SK-N-SH (cell line): ENCODE measurements around the gene ST7. TPM values are rescaled to one million over a fixed set of nuclear protein-coding genes. Genes with fewer than 3 reads are reported as not detected.

Source experiments
- CTCF ChIA-PET: fragments of 300-600, 350-600 bp; formaldehyde crosslinking; extraction: SDS; loops from one replicate; lab custom pipeline; 2021; lab: Yijun Ruan, JAX
- POLR2A ChIA-PET: fragments of 350-600 bp; sonication (Branson Sonifier 250); formaldehyde crosslinking; extraction: SDS; loops from one replicate; lab custom pipeline; 2020; ENCODE audit warnings: antibody characterized with exemption, inconsistent platforms; lab: Yijun Ruan, JAX
- DNase-seq: peaks from one replicate; pipeline ENCODE4 v3.0.0; 2012
- H2AFZ ChIP-seq: fragments of 200-600 bp; sonication (generic); 2 replicates; pipeline ENCODE4 v1.8.1; 2016; ENCODE audit warnings: antibody characterized with exemption, mild to moderate bottlenecking, low read depth
- H3F3A ChIP-seq: fragments of 200-600 bp; sonication (generic); replicated peaks from 2 replicates; pipeline ENCODE3; 2016; ENCODE audit warnings: antibody characterized with exemption, mild to moderate bottlenecking; ENCODE audit not compliant: insufficient read depth
- H3K27ac ChIP-seq, 2 experiments: fragments of 200-500 bp in 1 of 2; fragments of 200-600 bp in 1 of 2; sonication (Bioruptor generic) in 1 of 2; sonication (generic), shearing (Covaris generic) in 1 of 2; 2 replicates each; pipeline versions ENCODE4 v1.5.1 to v1.6.1; 2014 to 2016; ENCODE audit warnings: low read depth in 2 of 2, inconsistent platforms in 1 of 2, low read length in 1 of 2, mild to moderate bottlenecking in 1 of 2, mixed read lengths in 1 of 2
- H3K27me3 ChIP-seq: fragments of 200-600 bp; sonication (generic), shearing (Covaris generic); 2 replicates; pipeline ENCODE4 v1.6.1; 2016; ENCODE audit warnings: mixed run types; ENCODE audit not compliant: insufficient read depth
- H3K36me3 ChIP-seq, 2 experiments: fragments of 200-500 bp in 1 of 2; fragments of 200-600 bp in 1 of 2; sonication (Bioruptor generic) in 1 of 2; sonication (generic) in 1 of 2; replicated peaks in 1 of 2; 2 replicates each; pipeline versions ENCODE3 to v1.5.1; 2014 to 2016; ENCODE audit warnings: low read length in 1 of 2, mild to moderate bottlenecking in 1 of 2; ENCODE audit not compliant: insufficient read depth in 2 of 2, control insufficient read depth in 1 of 2
- H3K4me1 ChIP-seq, 2 experiments: fragments of 200-500 bp in 1 of 2; fragments of 200-600 bp in 1 of 2; sonication (Bioruptor generic) in 1 of 2; sonication (generic), shearing (Covaris generic) in 1 of 2; 2 replicates each; pipeline versions ENCODE4 v1.5.1 to v1.6.1; 2014 to 2016; ENCODE audit warnings: low read depth in 1 of 2, low read length in 1 of 2, mixed run types in 1 of 2; ENCODE audit not compliant: insufficient read depth in 2 of 2, control insufficient read depth in 1 of 2
- H3K4me2 ChIP-seq: fragments of 200-600 bp; sonication (generic), shearing (Covaris generic); 2 replicates; pipeline ENCODE4 v1.6.1; 2017; ENCODE audit warnings: mixed run types
- H3K4me3 ChIP-seq, 2 experiments: fragments of 200-500 bp in 1 of 2; fragments of 200-600 bp in 1 of 2; sonication (Bioruptor generic) in 1 of 2; sonication (generic), shearing (Covaris generic) in 1 of 2; 2 replicates each; pipeline versions ENCODE4 v1.5.1 to v1.8.1; 2014 to 2016; ENCODE audit warnings: low read depth in 2 of 2, inconsistent platforms in 1 of 2, low read length in 1 of 2, mild to moderate bottlenecking in 1 of 2, mixed read lengths in 1 of 2, moderate library complexity in 1 of 2
- H3K79me2 ChIP-seq: fragments of 200-600 bp; sonication (generic); 2 replicates; pipeline ENCODE4 v1.8.1; 2017; ENCODE audit warnings: mild to moderate bottlenecking; ENCODE audit not compliant: insufficient read depth
- H3K9ac ChIP-seq: fragments of 200-600 bp; sonication (generic); 2 replicates; pipeline ENCODE4 v1.6.1; 2017; ENCODE audit warnings: mixed run types
- H3K9me2 ChIP-seq: fragments of 200-600 bp; sonication (generic); 2 replicates; pipeline ENCODE4 v1.6.1; 2017; ENCODE audit warnings: mixed run types
- H3K9me3 ChIP-seq: fragments of 200-600 bp; sonication (generic); 2 replicates; pipeline ENCODE4 v1.6.1; 2017; ENCODE audit warnings: mixed run types, mild to moderate bottlenecking, moderate library complexity
- H4K20me1 ChIP-seq: fragments of 200-600 bp; sonication (generic); 2 replicates; pipeline ENCODE4 v1.6.1; 2017; ENCODE audit warnings: mild to moderate bottlenecking, mixed run types; ENCODE audit not compliant: insufficient read depth
- CHD2 ChIP-seq: fragments of 150-350 bp; IDR thresholded peaks from 2 replicates; pipeline ENCODE4 v1.6.1; 2018; ENCODE audit warnings: low read length; ENCODE audit not compliant: partially characterized antibody
- ELF1 ChIP-seq: IDR thresholded peaks from 2 replicates; pipeline ENCODE4 v1.4.0; 2012
- EZH2phosphoT487 ChIP-seq: fragments of 200-600 bp; sonication (generic); IDR thresholded peaks from 2 replicates; pipeline ENCODE4 v1.6.1; 2017; ENCODE audit warnings: low read depth, mixed run types, mild to moderate bottlenecking, antibody characterized with exemption, moderate library complexity, borderline replicate concordance
- FOSL2 ChIP-seq: IDR thresholded peaks from 2 replicates; pipeline ENCODE4 v1.4.0; 2012; ENCODE audit warnings: low read depth, mild to moderate bottlenecking, moderate library complexity, borderline replicate concordance
- FOXJ3 ChIP-seq: sonication (generic); formaldehyde crosslinking; IDR thresholded peaks from 2 replicates; pipeline ENCODE4 v1.5.1; 2020; ENCODE audit warnings: mild to moderate bottlenecking, missing genetic modification reagents
- FOXM1 ChIP-seq: IDR thresholded peaks from 2 replicates; pipeline ENCODE4 v1.4.0; 2012; ENCODE audit warnings: low read depth, mild to moderate bottlenecking
- GATA2 ChIP-seq: sonication (generic); formaldehyde crosslinking; IDR thresholded peaks from 2 replicates; pipeline ENCODE4 v1.5.0; 2020; ENCODE audit warnings: mild to moderate bottlenecking, missing genetic modification reagents
- JUND ChIP-seq: IDR thresholded peaks from 2 replicates; pipeline ENCODE4 v1.4.0; 2012
- MEF2A ChIP-seq: IDR thresholded peaks from 2 replicates; pipeline ENCODE4 v1.4.0; 2012; ENCODE audit warnings: low read depth, borderline replicate concordance
- NFIC ChIP-seq: IDR thresholded peaks from 2 replicates; pipeline ENCODE4 v1.4.0; 2012; ENCODE audit warnings: borderline replicate concordance
- RAD21 ChIP-seq: IDR thresholded peaks from 2 replicates; pipeline ENCODE4 v1.6.1; 2012; ENCODE audit warnings: mild to moderate bottlenecking, low read length
- RCOR1 ChIP-seq: fragments of 150-350 bp; IDR thresholded peaks from 2 replicates; pipeline ENCODE4 v1.6.1; 2017; ENCODE audit warnings: antibody characterized with exemption, low read length
- RFX5 ChIP-seq: IDR thresholded peaks from 2 replicates; pipeline ENCODE4 v1.6.1; 2012; ENCODE audit warnings: mild to moderate bottlenecking, improper control_type of control experiment, low read length
- RXRA ChIP-seq: IDR thresholded peaks from 2 replicates; pipeline ENCODE4 v1.4.0; 2012; ENCODE audit warnings: low read depth, mild to moderate bottlenecking, borderline replicate concordance
- SIN3A ChIP-seq: IDR thresholded peaks from 2 replicates; pipeline ENCODE4 v1.6.1; 2012; ENCODE audit warnings: low read depth, mild to moderate bottlenecking, low read length, moderate library complexity, borderline replicate concordance
- TCF12 ChIP-seq: IDR thresholded peaks from 2 replicates; pipeline ENCODE4 v1.4.0; 2012
- TEAD4 ChIP-seq: IDR thresholded peaks from 2 replicates; pipeline ENCODE4 v1.4.0; 2012; ENCODE audit warnings: mild to moderate bottlenecking, borderline replicate concordance; ENCODE audit not compliant: insufficient read depth
- YY1 ChIP-seq: IDR thresholded peaks from 2 replicates; pipeline ENCODE4 v1.4.0; 2012; ENCODE audit warnings: low read depth, mild to moderate bottlenecking
- whole genome bisulfite sequencing: methylation state at CpG from one replicate; pipeline ENCODE4 v1.1.6; 2017; ENCODE audit warnings: low lambda C conversion rate; 5-methylcytosine and 5-hydroxymethylcytosine counted together
- polyA plus RNA-seq, 3 experiments: library from polyadenylated mRNA; depleted of rRNA; stranded (reverse); fragments of >200 nt; gene quantifications; 2 replicates each; pipeline ENCODE4 v1.2.3, GENCODE V29; 2012
- TF ChIP-seq, protein P1 (sequence below): IDR thresholded peaks from 2 replicates; pipeline ENCODE4 v1.4.0; 2012; ENCODE audit warnings: low read depth, borderline replicate concordance
- TF ChIP-seq, protein P2 (sequence below): fragments of 150-350 bp; IDR thresholded peaks from 2 replicates; pipeline ENCODE4 v1.6.1; 2016; ENCODE audit warnings: mild to moderate bottlenecking, low read depth, low read length
- TF ChIP-seq, protein P3 (sequence below): fragments of 150-350 bp; IDR thresholded peaks from 2 replicates; pipeline ENCODE4 v1.6.1; 2017; ENCODE audit warnings: antibody characterized with exemption, low read length, low read depth, borderline replicate concordance
- TF ChIP-seq, protein P4 (sequence below): IDR thresholded peaks from 2 replicates; pipeline ENCODE4 v1.4.0; 2012; ENCODE audit warnings: low read depth
- TF ChIP-seq, protein P5 (sequence below): IDR thresholded peaks from 2 replicates; pipeline ENCODE4; 2012

Gene ST7
- polyA plus RNA-seq, 1 of the 3 experiments (the other 2 are of a cell fraction): 23.5 TPM

DNA sequence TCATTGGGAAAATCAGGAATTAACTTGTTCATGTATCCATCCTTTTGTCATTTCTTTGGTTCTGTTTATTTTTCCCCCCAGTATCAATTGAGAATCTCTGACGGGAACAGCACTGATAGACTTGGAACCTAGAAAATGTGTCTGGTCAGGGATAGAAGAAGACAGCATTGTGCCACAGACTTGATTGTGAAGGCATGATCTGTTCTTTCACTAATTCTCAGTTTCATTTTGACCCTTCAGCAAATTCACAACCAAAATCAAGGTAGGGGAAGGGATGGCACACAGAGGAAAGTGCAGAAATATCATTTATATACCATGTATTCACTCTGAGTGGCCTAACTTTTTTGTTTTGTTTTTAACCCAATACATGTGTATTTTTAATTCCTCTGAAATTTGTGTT, 262.7 kb downstream of the ST7 start:
- Histone ChIP-seq H3K36me3 (peaks cover 0 to 30% of the 10 kb centered on the region in 2 experiments), H3K27me3 (no peaks in the 10 kb centered on the region), H3F3A (peaks cover 5% of the 10 kb centered on the region), H3K9me3 (no peaks in the 10 kb centered on the region), H3K9me2 (no peaks in the 10 kb centered on the region), H3K9ac (no peak overlapping the region), H4K20me1 (no peaks in the 10 kb centered on the region), H3K4me1 (peaks cover 0 to 9% of the 10 kb centered on the region in 2 experiments; a peak in 2 of 4 replicates), H3K27ac (no peak overlapping the region), H3K4me3 (no peak overlapping the region), H3K4me2 (no peak overlapping the region), H2AFZ (no peak overlapping the region), H3K79me2 (no peaks in the 10 kb centered on the region)
- ChIA-PET POLR2A (no interaction called here), CTCF (no interaction called here)
- 88% methylated on average over 1 of the region's 1 CpG for WGBS
- no peak for DNase-seq
- TF ChIP-seq RXRA (no peak), FOXJ3 (CRISPR knock-in tag) (no peak), CHD2 (no peak), NFIC (no peak), FOXM1 (no peak), TCF12 (no peak), FOSL2 (no peak), JUND (no peak), SIN3A (no peak), GATA2 (CRISPR knock-in tag) (no peak), EZH2phosphoT487 (no peak)
- TF ChIP-seq, protein P1, sequence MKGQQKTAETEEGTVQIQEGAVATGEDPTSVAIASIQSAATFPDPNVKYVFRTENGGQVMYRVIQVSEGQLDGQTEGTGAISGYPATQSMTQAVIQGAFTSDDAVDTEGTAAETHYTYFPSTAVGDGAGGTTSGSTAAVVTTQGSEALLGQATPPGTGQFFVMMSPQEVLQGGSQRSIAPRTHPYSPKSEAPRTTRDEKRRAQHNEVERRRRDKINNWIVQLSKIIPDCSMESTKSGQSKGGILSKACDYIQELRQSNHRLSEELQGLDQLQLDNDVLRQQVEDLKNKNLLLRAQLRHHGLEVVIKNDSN: no peak

DNA sequence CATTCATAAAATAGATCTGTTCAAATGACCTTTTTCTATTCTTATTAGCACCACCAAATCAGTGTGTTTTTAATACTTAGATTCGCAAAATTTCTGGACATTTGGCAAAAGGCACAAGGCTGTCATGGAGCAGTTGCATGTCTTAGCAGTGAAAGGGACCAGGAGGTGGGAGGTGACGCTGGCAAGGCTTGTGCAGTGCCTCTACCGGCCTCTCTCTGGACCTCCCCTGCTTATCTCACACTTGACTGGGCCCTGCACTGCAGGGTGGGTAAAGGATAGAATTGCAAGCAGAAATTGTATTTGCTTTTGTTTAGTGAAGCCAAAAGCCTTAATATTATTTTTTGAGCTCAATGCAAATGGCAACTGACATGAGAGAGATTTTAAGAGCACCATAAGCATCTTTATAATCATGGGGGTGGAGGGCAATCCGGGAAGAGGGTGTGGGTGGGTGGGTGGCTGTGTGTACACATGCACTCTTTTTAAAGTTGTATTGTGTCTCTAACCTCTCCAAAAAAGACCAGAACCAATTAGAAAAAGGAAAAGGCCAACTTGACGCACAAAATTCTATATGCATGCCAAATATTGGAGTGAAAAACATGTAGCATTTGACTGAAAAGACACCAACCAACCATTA, 263.3 kb downstream of the ST7 start:
- peak overlapping the region in 1 of 2 experiments; percentile 72; a peak in 1 of 4 replicates for H3K27ac ChIP-seq
- CTCF ChIA-PET: interaction anchor here (0.6 kb wide), 1 partner anchor 122 kb away, joined by 3 read pairs; no protein-coding TSS in a partner anchor
- POLR2A ChIA-PET: no interaction called here
- H3K4me2 ChIP-seq: no peak overlapping the region
- no peaks in the 10 kb centered on the region for H4K20me1 ChIP-seq
- no peak overlapping the region for H3K4me3 ChIP-seq
- no peaks in the 10 kb centered on the region for H3K79me2 ChIP-seq
- no peak overlapping the region for H2AFZ ChIP-seq
- no peaks in the 10 kb centered on the region for H3K9me3 ChIP-seq
- H3K9me2 ChIP-seq: no peaks in the 10 kb centered on the region
- no peak for DNase-seq
- H3F3A ChIP-seq: peaks cover 5% of the 10 kb centered on the region
- 86% methylated on average over 5 of the region's 5 CpGs for WGBS
- peaks cover 0 to 31% of the 10 kb centered on the region in 2 experiments for H3K36me3 ChIP-seq
- no peaks in the 10 kb centered on the region for H3K27me3 ChIP-seq
- H3K9ac ChIP-seq: no peak overlapping the region
- H3K4me1 ChIP-seq: peaks cover 0 to 7% of the 10 kb centered on the region in 2 experiments; a peak in 2 of 4 replicates
- TF ChIP-seq, protein P2, sequence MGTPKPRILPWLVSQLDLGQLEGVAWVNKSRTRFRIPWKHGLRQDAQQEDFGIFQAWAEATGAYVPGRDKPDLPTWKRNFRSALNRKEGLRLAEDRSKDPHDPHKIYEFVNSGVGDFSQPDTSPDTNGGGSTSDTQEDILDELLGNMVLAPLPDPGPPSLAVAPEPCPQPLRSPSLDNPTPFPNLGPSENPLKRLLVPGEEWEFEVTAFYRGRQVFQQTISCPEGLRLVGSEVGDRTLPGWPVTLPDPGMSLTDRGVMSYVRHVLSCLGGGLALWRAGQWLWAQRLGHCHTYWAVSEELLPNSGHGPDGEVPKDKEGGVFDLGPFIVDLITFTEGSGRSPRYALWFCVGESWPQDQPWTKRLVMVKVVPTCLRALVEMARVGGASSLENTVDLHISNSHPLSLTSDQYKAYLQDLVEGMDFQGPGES: no peak
- TF ChIP-seq TCF12 (no peak), EZH2phosphoT487 (no peak), MEF2A (no peak), TEAD4 (no peak), FOSL2 (no peak), ELF1 (no peak), FOXM1 (no peak), RAD21 (no peak), YY1 (no peak), RFX5 (no peak), RCOR1 (no peak)
- TF ChIP-seq, protein P3, sequence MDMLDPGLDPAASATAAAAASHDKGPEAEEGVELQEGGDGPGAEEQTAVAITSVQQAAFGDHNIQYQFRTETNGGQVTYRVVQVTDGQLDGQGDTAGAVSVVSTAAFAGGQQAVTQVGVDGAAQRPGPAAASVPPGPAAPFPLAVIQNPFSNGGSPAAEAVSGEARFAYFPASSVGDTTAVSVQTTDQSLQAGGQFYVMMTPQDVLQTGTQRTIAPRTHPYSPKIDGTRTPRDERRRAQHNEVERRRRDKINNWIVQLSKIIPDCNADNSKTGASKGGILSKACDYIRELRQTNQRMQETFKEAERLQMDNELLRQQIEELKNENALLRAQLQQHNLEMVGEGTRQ: no peak
- TF ChIP-seq, protein P1: no peak
- TF ChIP-seq, protein P4, sequence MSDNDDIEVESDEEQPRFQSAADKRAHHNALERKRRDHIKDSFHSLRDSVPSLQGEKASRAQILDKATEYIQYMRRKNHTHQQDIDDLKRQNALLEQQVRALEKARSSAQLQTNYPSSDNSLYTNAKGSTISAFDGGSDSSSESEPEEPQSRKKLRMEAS: no peak
- TF ChIP-seq, protein P5, sequence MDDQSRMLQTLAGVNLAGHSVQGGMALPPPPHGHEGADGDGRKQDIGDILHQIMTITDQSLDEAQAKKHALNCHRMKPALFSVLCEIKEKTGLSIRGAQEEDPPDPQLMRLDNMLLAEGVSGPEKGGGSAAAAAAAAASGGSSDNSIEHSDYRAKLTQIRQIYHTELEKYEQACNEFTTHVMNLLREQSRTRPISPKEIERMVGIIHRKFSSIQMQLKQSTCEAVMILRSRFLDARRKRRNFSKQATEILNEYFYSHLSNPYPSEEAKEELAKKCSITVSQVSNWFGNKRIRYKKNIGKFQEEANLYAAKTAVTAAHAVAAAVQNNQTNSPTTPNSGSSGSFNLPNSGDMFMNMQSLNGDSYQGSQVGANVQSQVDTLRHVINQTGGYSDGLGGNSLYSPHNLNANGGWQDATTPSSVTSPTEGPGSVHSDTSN: no peak
